Measurements from ENCODE around the gene EOMES.

DNA sequence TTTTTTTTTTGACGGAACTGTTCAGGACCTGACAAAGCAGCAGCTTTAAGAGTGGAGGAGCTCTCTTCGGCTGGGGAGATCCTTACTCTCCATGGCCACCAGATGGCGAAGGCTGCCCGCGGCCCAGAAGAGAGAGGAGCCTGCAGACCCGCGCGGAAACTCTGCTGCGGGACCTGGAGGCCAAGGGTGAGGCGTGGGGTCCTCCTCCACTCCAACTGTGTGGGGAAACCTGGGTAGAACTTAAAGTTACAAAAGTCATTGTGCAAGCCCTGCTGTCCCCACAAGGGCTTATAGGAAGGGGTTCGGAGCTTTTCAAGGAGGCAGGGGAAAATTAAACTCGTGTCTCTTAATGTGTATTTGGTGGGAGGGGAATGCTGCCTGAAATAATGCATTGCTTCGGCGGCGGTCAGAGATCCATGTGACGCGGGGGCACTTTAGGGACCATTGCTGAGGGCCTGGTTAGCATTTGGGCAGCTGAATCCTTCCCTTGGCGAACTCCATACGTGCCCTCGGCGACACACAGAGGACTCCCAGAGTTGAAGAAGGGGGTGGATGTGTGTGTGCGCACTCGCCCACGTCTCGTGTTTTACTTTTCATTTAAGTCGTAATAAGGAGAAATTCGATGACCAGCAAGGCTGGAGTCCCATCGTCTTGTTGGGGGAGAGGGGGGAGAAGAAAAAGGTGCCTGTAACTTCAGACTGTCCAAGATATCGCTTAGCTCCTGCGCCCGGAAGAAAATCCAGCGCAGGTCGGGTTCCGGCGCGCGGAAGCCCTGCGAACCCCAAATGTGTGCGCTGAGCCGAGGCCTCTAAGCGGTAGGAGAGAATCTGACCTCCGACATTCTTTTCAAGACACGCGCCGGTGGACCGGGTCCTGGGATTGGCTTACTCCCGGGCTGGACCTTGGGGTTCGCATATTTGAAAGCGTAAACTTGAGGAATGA lies 9.7 kb downstream of the EOMES start:
- TF ChIP-seq, protein P1, sequence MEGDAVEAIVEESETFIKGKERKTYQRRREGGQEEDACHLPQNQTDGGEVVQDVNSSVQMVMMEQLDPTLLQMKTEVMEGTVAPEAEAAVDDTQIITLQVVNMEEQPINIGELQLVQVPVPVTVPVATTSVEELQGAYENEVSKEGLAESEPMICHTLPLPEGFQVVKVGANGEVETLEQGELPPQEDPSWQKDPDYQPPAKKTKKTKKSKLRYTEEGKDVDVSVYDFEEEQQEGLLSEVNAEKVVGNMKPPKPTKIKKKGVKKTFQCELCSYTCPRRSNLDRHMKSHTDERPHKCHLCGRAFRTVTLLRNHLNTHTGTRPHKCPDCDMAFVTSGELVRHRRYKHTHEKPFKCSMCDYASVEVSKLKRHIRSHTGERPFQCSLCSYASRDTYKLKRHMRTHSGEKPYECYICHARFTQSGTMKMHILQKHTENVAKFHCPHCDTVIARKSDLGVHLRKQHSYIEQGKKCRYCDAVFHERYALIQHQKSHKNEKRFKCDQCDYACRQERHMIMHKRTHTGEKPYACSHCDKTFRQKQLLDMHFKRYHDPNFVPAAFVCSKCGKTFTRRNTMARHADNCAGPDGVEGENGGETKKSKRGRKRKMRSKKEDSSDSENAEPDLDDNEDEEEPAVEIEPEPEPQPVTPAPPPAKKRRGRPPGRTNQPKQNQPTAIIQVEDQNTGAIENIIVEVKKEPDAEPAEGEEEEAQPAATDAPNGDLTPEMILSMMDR (IDR thresholded peaks at IDR 0.05; ENCODE audit: insufficient read depth, low read depth, low read length) = peak; percentile 57
- TF ChIP-seq EZH2 (IDR thresholded peaks at IDR 0.05; ENCODE audit: insufficient read depth, low read length) = no peak
